SH-SY5Y (cell line): ENCODE results near the gene RAB8B.

Source experiments
- GATA2 ChIP-seq: IDR thresholded peaks from 2 replicates; pipeline ENCODE4 v1.6.1; 2011; ENCODE audit warnings: mild to moderate bottlenecking, low read depth, low read length
- GATA3 ChIP-seq: IDR thresholded peaks from 2 replicates; pipeline ENCODE4 v1.6.1; 2011; ENCODE audit warnings: low read depth, mild to moderate bottlenecking, low read length, moderate library complexity

GRCh38 chr15:63146684-63147083 is 42.7 kb upstream of the RAB8B start:
- TF ChIP-seq GATA2, result no peak
- TF ChIP-seq GATA3, result no peak
